T-helper 1 cell treated with Interleukin-12 subunit alpha and Interleukin-12 subunit beta and Interleukin-4 antibody, amounts not matched to agents 30 μg/mL and 1 μg/mL, for 36 hours (primary cell): Measurements from ENCODE around the gene CRIP2.

ENCODE experiments used
- H3K27ac Mint-ChIP-seq: one replicate; pipeline ENCODE4 v1.8.0; 2021; ENCODE audit warnings: mild to moderate bottlenecking, mixed read lengths
- H3K27me3 Mint-ChIP-seq: one replicate; pipeline ENCODE4 v1.8.0; 2021; ENCODE audit warnings: low read depth, mixed read lengths
- H3K36me3 Mint-ChIP-seq: one replicate; pipeline ENCODE4 v1.8.0; 2021; ENCODE audit warnings: low read depth, mixed read lengths
- H3K4me1 Mint-ChIP-seq: one replicate; pipeline ENCODE4 v1.8.0; 2021; ENCODE audit warnings: low read depth, mixed read lengths
- H3K4me3 Mint-ChIP-seq: one replicate; pipeline ENCODE4 v1.8.0; 2021; ENCODE audit warnings: mild to moderate bottlenecking, moderate library complexity, mixed read lengths
- H3K9me3 Mint-ChIP-seq: one replicate; pipeline ENCODE4 v1.8.0; 2021; ENCODE audit warnings: mixed read lengths

The CRIP2 gene

DNA sequence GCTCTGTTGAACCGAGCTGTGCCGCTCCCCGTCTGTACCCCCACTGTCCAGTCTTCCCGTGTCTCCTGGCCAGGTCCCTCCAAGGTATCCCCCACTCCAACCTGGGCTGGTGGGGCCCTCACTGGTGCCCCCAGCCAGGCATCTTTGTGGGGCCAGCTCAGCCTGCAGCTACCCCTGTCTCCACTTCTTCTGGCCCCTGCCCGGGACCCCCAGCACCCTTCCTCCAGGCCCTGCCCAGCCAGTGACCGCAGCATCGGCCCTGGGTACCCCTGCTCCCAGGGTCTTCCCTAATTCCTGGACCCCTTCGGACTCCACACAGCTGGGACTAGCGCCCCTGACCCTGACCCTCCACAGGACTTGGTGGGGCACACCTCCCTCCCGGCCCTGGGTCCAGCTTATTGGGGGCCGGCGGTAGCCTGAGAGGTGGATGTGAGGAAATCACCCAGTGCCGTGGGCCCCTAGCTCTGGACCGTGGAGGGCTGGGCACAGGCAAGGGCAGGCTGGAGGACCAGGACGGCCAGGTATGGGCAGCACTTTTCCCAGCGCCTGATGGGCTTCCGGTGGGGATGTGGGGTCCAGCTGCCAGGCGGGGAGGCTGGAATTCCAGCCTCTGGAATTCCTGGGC is 8.0 kb downstream of the CRIP2 start:
- H3K9me3 Mint-ChIP-seq: no peaks in the 10 kb centered on the region
- peaks cover 22% of the 10 kb centered on the region for H3K4me1 Mint-ChIP-seq
- H3K27ac Mint-ChIP-seq: peak overlapping the region; percentile 97
- H3K4me3 Mint-ChIP-seq: peak overlapping the region; percentile 51
- H3K36me3 Mint-ChIP-seq: no peaks in the 10 kb centered on the region
- peaks cover 18% of the 10 kb centered on the region for H3K27me3 Mint-ChIP-seq

DNA sequence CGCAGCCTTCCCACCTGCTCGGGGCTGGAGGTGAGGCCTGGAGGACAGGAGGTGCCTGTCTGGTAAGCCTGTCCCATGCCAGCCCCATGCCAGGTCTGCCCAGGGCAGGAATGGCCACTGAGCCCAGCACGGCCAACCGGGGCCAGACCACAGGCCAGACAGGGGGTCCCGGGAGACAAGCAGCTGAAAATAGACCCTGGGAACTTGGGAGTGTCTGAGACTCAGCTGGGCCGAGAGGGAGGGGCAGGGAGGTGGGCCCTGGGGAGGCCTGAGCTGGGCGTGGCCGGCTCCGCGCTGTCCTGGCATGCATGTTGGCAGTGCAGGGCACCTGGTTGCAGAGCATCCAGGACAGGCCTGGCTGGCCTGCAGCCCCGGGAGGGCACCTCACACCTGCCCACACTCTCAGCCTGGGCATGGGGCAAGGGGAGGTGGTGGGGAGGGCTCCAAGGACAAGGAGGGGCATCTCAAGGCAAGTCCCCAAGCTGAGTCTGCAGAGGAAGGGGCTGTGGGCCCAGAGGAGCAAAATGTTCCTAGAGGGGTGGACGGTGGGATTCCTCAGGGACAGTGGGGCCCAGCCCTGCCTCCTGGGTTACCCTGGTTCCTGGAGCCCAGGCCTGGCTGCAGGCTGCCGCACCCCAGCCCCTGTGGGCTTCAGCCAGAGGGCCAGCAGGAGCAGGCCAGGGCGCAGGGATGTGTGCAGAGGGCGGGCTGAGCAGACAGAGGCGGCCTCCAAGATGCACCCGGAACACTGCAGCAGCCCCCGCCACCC is 8.9 kb downstream of the CRIP2 start:
- no peak overlapping the region for H3K4me3 Mint-ChIP-seq
- H3K27me3 Mint-ChIP-seq: peaks cover 17% of the 10 kb centered on the region
- no peaks in the 10 kb centered on the region for H3K9me3 Mint-ChIP-seq
- H3K36me3 Mint-ChIP-seq: no peaks in the 10 kb centered on the region
- peak overlapping the region; percentile 49 for H3K27ac Mint-ChIP-seq
- peaks cover 22% of the 10 kb centered on the region for H3K4me1 Mint-ChIP-seq

DNA sequence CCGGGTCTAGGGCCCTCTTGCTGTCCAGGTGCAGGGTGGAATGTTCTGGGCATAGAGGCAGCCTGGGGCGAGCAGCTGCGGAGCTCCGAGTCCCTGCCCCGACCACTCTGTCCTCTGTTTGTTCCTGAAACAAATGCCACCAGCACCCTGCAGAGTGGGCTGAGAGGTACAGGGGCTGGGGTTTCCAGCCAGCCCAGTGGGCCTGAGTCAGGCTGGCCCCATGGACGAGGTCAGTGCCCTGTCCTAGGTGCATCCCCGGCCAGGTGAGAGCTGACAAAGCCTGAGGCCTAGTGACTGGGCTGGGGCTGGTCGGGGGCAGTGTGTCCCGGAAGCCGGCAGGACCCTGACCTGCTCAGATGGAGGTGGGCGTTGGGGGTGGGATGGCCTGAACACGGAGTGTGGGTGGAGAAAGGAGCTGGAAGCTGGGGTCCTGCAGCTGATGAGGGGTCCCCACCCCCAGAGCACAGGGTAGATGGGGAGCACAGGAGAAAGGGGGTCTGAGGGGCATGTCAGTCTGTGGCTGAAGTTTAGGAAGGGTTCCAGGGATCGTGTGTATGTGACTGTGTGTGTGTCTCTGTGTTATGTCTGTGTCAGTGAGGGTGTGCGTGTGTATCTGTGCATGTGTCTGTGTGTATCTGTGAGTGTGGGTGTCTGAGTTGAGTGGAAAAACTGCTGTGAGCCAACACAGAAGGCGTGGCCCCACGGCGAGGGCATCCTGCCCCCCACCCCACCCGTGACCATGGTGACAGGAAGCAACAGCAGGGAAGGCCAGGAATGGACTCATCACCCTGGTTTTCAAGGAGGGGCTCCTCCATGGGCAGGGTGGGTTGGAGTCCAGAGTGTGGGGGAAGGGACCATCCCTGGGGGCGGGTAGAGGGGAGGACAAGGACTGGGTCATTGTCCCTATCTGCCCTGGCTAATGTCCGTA is 9.7 kb downstream of the CRIP2 start:
- Mint-ChIP-seq H3K9me3 (no peaks in the 10 kb centered on the region), H3K36me3 (no peaks in the 10 kb centered on the region), H3K4me3 (no peak overlapping the region), H3K27ac (peak overlapping the region; percentile 69), H3K27me3 (peaks cover 15% of the 10 kb centered on the region), H3K4me1 (peaks cover 23% of the 10 kb centered on the region)

DNA sequence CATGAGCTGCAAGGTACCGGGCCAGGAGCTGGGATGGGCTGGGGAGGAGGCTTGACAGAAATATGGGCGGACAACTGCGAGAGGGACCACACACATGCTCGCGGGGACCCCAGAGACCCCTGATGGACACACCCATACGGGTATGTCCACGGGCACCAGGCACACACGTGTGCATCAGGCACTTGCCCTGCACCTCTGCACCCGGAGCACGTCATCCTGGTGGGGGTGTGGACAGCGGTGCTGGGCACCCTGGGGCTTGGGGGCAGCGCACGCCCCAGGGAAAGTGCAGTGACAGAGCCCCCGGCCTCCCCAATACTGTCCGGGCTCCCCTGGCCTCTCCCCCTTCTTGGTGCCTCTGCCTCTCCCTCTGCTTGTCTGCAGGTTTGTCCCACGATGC is 10.4 kb downstream of the CRIP2 start:
- peaks cover 8% of the 10 kb centered on the region for H3K27me3 Mint-ChIP-seq
- no peaks in the 10 kb centered on the region for H3K9me3 Mint-ChIP-seq
- no peaks in the 10 kb centered on the region for H3K36me3 Mint-ChIP-seq
- peaks cover 25% of the 10 kb centered on the region for H3K4me1 Mint-ChIP-seq
- no peak overlapping the region for H3K4me3 Mint-ChIP-seq
- H3K27ac Mint-ChIP-seq: no peak overlapping the region

DNA sequence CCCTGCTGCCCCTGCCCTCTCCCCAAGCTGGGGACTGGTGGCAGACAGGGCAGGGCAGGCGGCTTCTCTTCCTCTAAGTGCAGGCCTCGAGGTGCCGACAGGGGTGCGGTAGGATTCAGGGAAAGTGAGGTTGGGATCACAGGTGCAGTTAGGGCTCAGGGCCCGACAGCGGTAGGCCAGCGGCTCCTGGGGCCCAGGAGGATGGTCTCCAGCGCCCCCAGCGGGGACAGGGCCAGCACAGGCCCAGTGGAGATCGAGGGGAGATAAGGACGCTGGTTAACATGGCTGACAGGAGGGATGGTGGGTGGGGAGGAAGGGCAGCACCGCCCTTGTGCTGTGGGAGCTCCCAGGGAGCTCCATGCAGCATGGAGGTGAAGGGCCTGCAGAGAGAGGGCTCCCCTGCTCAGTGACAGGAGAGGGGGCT is 11.1 kb downstream of the CRIP2 start:
- H3K4me1 Mint-ChIP-seq: peaks cover 25% of the 10 kb centered on the region
- peaks cover 3% of the 10 kb centered on the region for H3K27me3 Mint-ChIP-seq
- peak overlapping the region; percentile 25 for H3K4me3 Mint-ChIP-seq
- no peaks in the 10 kb centered on the region for H3K36me3 Mint-ChIP-seq
- no peaks in the 10 kb centered on the region for H3K9me3 Mint-ChIP-seq
- H3K27ac Mint-ChIP-seq: peak overlapping the region; percentile 41

DNA sequence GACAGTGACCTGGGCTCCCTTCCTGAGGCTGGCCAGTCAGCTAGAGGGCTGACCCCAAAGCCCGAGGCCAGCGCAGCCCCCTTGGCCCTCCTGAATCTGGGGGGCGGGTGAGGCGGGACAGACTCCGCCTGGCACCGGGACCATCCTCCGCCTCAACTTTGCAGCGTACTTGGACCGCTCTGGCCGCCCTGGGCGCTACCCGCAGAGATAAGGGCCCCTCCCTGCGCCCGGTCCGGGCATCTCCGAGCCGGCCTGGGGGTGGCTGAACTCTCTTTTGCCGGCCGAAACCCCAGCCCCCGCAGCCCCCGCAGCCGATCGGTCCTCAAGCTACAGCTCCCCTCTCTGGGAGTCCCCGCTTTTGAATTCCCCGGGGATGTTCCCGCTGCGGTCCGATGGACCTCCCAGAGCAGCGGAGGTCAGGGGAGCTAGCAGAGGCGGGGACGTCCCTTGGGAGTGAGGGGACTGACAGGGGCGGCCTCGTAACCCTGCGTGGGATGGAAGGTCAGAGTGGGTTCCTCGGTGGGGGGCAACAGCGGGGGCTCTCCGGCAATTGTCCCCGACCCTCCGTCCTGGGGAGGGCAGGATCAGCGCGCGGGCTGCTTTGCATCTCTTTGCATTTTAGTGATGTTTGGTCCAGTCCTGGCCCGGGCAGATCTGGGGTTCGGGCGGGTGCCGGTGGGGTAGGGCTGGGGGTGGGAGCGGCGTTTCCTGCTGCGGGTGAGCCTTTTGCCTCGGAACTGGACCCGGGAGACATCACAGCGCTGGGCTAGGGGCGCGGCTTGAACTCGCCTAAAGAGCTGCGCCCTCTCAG is 11.7 kb downstream of the CRIP2 start, which contains the start of gene CRIP1:
TSS of gene CRIP1 (plus strand) at position 724 of the 811 bp plus-strand sequence. CDS start 374 bp downstream, outside the sequence.
- H3K27me3 Mint-ChIP-seq: no peaks in the 10 kb centered on the region
- peak within 1 kb of the TSS; percentile 81 for H3K27ac Mint-ChIP-seq
- no peaks in the 10 kb centered on the region for H3K36me3 Mint-ChIP-seq
- peaks cover 22% of the 10 kb centered on the region for H3K4me1 Mint-ChIP-seq
- H3K9me3 Mint-ChIP-seq: no peaks in the 10 kb centered on the region
- peak within 1 kb of the TSS; percentile 86 for H3K4me3 Mint-ChIP-seq

DNA sequence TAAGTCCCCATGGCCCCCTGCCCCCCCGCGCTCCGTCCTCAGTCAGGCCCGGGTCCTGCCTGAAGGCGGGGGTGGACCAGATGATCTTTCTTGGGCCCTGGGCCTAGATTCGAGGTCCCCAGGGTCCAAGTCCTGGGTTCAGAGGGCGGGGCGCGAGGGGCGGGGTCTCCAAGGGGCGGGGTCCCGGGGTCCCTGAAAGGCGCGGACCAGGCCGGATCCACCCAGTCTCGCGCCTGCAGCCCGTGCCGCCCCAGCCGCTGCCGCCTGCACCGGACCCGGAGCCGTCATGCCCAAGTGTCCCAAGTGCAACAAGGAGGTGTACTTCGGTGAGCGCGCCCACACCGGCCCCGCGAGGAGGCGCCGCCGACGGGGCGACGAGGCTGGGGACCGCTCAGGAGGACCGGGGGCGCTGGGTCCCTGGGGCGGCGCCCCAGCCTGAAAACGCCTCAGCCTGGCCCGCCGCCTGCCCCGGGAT is 12.4 kb downstream of the CRIP2 start:
- Mint-ChIP-seq H3K27me3 (no peaks in the 10 kb centered on the region), H3K36me3 (no peaks in the 10 kb centered on the region), H3K4me3 (peak overlapping the region; percentile 86), H3K27ac (no peak overlapping the region), H3K9me3 (no peaks in the 10 kb centered on the region), H3K4me1 (peaks cover 21% of the 10 kb centered on the region)

DNA sequence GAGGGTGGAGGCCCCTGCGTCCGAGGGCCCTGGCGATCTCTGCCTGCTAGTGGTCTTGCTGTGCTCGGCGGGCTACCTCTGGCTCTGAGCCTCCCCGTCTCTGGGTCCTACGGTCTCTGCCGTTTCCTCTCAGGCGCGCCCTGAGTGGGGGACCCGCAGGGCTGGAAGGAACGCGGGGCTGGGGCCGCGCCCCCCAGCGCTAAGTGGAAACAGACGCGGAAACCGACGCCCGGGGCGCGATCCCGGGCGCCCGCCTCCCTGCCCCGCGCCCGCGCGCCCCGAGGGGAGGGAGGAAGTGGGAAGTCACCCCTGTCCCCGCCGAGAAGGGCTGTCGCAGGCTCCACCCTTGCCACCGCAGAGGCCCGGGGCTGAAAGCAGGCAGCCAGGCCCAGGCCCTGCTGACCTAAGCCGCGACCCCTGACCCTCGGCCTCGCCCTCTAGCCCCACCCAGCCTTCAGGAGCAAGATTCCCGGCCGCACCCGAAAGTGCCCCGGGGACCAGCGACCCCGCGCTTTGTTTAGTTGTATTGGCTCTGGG is 12.9 kb downstream of the CRIP2 start:
- peaks cover 16% of the 10 kb centered on the region for H3K4me1 Mint-ChIP-seq
- H3K27ac Mint-ChIP-seq: peak overlapping the region; percentile 81
- peak overlapping the region; percentile 86 for H3K4me3 Mint-ChIP-seq
- H3K9me3 Mint-ChIP-seq: no peaks in the 10 kb centered on the region
- no peaks in the 10 kb centered on the region for H3K36me3 Mint-ChIP-seq
- H3K27me3 Mint-ChIP-seq: no peaks in the 10 kb centered on the region

DNA sequence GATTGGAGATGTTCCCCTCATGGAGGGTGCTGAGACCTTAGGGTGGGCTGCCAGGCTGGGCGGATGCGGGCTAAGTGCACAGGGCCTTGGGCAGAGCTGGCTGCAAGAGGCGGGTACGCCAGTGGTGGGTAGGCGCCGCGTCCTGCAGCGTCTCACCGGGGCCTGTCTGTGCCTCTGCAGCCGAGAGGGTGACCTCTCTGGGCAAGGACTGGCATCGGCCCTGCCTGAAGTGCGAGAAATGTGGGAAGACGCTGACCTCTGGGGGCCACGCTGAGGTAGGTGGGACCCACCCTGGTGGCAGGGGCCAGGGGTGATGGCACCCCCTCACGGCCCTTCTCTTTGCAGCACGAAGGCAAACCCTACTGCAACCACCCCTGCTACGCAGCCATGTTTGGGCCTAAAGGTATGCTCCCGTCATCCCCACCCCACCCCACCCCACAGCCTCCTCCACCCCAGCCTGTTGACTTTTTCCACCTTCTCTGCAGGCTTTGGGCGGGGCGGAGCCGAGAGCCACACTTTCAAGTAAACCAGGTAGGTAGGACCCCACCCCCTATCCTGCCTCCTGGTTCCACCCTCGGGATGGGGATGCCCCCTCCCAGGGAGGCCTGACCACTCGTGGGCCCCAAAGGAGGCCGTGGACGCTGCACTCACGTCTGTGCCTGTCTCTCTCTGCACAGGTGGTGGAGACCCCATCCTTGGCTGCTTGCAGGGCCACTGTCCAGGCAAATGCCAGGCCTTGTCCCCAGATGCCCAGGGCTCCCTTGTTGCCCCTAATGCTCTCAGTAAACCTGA is 13.6 kb downstream of the CRIP2 start:
- Mint-ChIP-seq H3K27me3 (no peaks in the 10 kb centered on the region), H3K4me3 (peak overlapping the region; percentile 86), H3K27ac (peak overlapping the region; percentile 81), H3K4me1 (peaks cover 15% of the 10 kb centered on the region), H3K9me3 (no peaks in the 10 kb centered on the region), H3K36me3 (no peaks in the 10 kb centered on the region)

DNA sequence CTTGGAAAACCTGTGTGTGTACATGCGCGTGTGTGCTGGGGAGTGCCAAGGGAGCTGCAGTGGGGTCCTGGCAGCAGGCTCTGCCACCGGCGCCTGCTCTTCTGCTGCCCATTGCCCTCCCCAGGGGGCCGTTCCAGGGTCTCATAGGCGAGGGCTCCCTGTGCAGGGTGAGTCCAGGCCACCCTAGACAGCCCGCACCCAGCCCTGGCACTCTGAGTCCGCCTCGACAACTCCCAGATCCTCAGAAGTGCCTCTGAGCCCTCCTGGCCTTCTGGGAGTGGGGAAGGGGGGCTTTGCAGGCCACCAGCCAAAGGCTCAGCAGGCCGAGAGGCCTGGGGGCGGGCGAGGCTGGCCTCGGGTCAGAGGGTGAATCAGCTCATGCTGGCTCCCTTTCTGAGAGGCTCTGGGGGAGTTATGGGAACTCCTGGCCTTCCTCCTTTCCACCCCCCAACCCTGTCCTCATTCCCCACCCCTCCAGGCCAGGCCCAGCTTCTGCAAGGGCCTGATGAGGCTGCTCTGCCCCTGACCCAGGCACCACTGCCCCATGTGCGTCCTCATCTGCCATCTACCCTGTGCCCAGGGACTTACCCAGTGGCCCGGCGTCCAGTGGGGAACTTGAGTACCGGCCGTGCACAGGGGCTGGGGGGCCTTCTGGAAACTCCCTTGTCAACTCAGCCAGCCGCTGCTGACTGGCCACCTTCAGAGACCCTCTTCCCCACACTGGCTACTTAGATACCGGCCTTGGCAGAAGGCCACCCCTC is 14.3 kb downstream of the CRIP2 start:
- H3K27me3 Mint-ChIP-seq: no peaks in the 10 kb centered on the region
- H3K27ac Mint-ChIP-seq: peak overlapping the region; percentile 86
- peaks cover 15% of the 10 kb centered on the region for H3K4me1 Mint-ChIP-seq
- H3K36me3 Mint-ChIP-seq: no peaks in the 10 kb centered on the region
- H3K9me3 Mint-ChIP-seq: no peaks in the 10 kb centered on the region
- peak overlapping the region; percentile 86 for H3K4me3 Mint-ChIP-seq

DNA sequence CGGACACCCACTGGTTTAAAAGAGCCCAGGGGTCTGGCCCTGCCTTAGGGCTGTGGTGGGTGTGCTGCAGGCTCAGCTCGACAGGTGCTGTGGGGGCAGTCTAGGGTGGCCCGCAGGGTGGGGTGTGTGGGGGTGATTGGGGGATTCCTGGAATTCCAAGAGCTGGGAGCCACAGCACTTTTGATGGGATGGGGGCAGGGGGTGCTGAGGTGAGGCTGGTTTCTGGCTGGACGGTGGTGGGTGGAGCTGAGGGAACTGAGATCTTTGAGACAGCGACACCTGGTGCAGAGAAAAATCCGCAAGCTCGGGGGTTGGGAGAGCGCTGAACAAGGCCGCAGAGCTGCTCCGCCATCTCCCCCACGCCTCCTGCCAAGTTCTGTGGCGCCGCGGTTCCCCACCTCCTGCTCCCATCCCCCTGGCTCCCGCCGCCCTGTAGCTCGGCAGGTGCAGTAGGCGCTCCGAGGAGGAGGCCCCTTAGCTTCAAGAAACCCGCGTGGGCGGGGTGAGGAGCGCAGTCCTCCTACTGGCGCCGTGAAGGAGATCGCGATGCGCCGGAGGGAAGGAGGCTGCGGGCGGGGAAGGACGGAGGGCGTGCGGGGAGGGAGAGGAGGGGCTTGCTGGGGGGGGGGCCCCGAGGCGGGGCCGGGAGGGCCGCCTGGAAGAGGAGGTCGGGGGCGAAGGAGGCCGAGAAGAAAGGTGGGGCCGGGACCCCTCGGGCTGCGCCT is 15.1 kb downstream of the CRIP2 start:
- Mint-ChIP-seq H3K27me3 (no peaks in the 10 kb centered on the region), H3K36me3 (no peaks in the 10 kb centered on the region), H3K4me1 (peaks cover 10% of the 10 kb centered on the region), H3K27ac (peak overlapping the region; percentile 86), H3K9me3 (no peaks in the 10 kb centered on the region), H3K4me3 (peak overlapping the region; percentile 75)

DNA sequence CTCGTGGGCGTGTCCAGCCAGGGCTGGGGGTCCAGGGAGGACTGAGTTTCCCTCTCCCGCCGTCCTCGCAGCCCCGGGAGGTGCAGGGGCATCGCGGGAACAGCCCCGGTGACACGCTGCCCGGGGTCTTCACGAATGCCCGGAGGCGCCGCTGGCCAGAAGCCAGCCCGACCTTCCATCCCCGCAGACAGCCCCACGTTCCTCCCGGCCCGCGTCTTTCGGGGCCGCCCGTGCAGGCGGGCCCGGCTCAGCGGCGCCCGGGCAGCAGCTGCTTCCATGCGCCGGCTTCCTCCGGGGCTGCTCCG is 15.6 kb downstream of the CRIP2 start:
- Mint-ChIP-seq H3K9me3 (no peaks in the 10 kb centered on the region), H3K27ac (peak overlapping the region; percentile 86), H3K4me3 (no peak overlapping the region), H3K36me3 (no peaks in the 10 kb centered on the region), H3K27me3 (no peaks in the 10 kb centered on the region), H3K4me1 (peaks cover 9% of the 10 kb centered on the region)
